CD4-positive, alpha-beta T cell treated with Interleukin-4 for 4 hours (primary cell): ENCODE results near the gene HOXA5.

Experiments used
- DNase-seq: peaks from one replicate; pipeline ENCODE4 v3.0.0-alpha.2; 2020

The HOXA5 gene

DNA sequence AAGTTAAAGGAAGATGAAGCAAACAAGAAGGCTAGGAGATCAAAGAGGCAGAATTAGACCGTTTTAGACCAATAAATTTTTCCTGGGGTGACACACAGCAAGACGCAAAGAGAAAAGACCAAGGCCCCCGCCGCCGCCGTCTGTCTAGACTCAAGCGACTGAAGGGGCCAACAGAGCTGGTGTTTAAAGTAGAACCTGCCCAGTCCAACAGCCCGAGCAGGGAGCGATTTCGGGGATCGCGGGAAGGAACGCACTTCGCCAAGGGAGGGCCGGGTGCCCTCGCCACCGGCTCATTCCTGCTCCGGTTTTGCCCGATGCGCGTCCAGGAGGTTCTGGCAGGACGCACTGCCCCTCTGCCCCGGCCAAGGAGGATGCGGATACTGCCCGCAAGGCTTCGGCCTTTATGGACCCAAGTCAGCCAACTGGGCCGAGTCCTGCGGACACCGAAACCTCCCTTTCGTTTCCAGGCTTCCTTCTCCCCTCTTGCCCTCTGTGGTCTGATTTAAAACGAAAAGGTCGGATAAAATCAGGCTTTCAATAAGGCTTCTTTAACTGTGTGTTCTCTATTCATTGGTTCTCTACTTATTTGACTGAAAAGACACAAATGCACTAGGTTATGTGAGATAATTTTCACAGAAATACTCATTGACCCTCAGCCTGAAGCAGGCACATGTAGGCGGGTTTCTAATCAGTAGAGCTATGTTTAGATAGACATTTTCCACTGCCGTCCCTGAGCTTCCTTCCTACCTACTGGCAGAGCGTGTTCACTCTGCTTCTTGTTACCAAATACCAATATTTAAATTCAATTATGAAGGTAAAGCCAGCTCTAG lies 15.2 kb upstream of the HOXA5 start:
- no peak for DNase-seq

DNA sequence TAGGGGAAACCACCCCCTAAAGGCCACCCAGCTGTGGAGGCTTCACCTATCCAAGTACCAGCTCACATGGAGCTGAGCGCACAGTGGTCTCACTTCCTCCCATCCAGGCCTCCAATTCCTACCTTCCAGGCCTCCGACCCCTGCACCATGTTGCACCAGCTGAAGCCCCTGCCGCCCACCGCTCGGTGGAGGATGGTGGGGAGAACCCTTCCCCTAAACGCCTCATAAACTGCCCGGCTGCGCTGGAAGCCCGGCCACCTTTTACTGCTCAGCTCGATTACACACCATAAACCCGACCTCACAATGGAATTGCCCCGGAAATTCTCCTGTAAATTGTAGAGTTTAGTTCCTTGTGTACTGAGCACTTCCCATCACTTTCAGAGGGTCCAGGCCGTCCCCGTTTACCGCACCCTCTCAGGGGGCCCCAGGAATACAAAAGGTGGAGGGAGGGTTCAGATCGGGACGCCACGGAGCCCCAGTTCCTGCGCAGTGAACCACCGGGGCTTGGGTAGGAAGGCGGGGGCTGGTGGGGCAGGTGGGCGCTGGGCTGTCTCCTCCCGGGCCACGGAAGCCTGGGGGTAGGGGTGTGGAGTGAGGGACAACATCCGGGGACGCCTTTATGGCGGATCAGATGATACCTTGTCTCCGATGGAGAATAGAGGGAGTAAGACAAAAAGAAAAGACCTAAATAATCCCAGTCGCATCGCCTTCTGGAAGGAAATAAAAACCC lies 14.4 kb upstream of the HOXA5 start:
- no peak for DNase-seq

DNA sequence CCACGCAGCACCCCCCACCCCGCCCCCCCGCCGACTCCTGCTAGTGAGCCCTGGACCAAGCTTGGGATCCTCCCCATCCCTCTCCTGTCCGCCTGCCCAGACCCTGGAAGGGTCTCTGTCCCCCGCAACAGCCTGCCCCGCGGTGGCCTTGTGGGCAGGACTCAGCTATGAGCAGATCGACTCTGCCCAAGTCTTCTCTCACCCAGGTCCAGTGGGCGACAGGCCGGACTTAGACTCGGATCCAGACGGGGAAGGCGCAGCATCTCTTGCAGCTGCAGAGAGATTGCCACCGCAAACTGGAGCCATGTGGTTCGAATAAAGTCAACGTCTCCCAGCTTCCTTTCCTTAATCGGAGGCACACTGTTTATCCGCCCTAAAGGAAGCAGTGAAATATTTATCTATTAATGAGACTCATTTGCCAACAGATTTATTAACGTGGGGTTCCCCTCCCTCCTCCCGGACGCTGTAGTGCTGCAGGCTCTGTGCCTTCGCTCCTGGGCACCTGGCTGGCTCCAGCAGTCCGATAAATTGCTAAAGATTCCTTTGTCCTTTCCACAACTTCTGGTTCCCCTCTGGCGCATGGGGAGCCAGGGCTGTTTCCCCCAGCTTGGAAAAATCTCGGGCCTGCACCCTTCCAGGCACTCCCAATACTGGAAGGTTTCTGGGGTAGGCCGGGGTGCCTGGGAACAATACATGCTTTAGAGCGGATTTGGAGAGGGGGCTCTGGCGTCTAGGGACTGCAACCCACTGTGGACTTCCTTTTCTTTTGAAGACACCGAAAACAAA lies 13.6 kb upstream of the HOXA5 start:
- DNase-seq = no peak

DNA sequence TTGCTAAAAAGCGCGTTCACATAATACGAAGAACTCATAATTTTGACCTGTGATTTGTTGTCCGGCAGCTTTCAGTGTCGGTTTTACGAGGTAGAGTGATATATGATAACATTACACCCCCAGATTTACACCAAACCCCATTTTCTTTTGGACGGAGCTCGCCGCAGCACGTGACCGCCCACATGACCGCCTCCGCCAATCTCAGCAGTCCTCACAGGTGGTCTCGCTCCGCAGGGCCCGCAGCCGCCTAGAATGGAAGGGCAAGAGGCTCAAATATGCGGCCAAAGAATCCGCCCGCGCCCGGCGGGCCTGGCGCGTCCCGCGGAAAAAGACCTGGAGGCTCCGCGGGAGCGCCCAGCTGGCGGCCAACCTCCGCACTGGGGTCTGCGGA lies 13.0 kb upstream of the HOXA5 start, which contains the start of gene HOXA7:
Gene HOXA7, minus strand, starts transcription at position 168 of the 391 bp plus-strand sequence. Its CDS starts 130 bp downstream, at position 38.
- DNase-seq = no peak

DNA sequence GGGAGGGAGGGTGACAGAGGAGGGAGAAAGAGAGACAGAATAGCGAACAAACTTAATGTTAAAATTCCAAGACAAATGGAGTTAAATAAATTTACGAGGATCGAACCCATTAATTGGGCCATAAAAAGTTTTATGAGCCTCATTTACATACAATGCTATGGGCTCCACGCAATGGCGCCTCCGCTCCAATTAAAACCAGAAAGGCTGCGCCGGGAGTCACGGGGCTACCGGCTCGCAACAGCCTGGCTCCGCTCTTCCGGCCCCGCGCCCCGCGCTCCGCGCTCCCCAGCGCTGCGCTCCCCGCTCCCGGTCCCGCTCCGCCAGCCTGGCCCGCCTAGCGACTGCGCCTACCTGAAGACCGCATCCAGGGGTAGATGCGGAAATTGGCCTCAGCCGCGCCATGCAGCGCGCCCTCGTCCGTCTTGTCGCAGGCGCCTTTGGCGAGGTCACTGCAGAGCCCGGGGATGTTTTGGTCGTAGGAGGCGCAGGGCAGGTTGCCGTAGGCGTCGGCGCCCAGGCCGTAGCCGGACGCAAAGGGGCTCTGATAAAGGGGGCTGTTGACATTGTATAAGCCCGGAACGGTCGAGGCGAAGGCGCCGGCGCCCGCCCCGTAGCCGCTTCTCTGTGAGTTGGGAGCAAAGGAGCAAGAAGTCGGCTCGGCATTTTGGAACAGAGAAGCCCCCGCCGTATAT lies 12.5 kb upstream of the HOXA5 start:
- no peak for DNase-seq

DNA sequence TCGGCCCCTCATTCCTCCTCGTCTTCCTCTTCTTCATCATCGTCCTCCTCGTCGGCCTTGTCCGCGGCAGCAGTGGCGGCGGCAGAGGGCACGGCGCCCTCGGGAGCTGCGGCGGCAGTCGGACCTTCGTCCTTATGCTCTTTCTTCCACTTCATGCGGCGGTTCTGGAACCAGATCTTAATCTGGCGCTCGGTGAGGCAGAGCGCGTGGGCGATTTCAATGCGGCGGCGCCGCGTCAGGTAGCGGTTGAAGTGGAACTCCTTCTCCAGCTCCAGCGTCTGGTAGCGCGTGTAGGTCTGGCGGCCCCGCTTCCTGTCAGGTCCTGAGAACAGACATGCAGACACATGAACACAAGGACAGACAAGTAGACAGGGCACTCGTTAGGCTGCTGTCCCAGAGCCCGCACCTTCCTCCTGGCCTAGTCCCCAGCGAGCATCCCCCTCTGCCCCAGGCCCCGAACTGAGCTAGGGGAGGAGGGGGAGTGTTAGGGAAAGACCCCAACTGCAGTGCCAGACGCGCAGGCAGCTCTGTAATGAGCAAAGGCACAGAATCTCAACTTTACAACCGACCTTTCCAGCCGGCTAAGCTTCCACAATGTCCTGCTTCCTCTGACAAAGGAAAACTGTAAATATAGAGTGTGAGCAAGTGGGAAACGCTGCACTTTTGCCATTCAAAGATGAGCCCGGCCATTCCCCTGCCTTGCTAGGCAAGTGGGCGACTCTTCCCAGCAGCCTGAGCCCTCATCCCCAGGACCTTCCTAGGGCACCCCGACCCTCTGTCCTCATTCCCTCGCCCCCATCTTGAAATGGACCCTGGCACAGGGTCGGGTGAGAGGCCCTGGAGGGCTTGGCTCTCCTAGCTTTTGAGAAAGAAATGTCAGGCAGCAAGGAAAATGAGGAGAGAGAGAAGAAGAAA lies 11.7 kb upstream of the HOXA5 start:
- no peak for DNase-seq

DNA sequence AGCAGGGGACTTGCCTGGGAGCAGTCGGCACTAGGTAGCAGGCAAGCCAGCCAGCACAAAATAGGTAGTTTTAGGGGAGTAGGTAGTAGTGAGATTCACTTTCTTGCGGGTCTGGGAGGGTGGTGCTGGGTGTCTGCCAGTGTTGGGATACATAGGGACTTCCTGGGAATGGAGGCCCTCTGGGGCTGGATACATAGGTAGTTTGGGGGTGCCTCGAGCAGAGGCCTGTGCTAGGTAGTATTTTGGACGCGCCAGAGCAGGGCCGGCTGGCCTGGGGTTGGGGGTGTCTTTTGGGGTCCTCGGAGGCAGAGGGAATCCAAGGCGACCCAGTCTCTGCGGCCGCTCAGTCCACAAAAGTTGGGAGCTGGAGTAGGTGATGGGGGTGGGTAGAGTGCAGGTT lies 10.9 kb upstream of the HOXA5 start:
- DNase-seq = no peak

DNA sequence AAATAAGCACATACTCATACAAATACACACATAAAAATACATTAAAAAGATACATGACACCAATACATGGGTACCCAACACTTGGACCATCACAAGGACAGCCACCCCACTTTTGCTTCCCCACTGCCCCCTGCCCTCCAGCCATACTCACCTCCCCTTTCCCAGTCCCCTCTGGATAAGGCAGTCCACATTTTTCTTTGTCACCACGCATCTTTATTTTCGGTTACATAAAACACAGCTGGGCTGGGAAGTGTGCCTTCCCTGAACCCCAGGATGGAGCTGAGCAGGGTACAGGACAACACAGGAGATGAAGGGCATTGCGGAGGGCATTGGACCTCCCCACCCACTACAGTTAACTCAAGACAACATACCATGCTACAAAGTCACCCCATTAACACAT lies 10.0 kb upstream of the HOXA5 start:
- no peak for DNase-seq

DNA sequence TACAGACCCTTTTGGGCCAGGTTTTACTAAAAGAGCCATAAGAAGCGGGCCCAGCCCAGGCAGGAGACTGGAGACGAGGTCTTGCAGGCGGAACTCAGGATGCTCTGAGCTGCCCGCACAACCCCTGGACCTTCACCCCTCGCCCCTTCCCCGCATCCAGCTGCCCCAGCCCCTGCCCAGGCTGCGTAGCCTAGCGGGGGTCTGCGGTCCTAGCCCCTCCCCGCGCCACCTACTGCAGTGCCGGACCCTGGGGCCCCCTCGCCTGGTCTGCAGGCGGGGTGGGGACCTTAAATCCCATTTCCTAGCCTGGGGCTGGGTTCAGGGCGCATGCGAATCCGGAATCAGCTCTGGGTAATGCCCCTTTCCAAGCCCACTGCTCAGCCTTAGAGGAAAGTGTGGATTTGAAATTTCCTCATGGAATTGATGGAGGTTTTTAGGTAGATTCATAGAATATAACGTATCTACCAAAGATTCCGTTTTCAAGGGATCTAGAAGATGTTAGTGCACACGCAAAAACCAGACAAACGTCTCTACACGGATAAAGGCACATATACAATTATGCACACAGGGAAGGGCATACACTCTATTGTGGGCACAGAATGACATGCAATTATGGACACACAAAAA lies 9.4 kb upstream of the HOXA5 start:
- no peak for DNase-seq

DNA sequence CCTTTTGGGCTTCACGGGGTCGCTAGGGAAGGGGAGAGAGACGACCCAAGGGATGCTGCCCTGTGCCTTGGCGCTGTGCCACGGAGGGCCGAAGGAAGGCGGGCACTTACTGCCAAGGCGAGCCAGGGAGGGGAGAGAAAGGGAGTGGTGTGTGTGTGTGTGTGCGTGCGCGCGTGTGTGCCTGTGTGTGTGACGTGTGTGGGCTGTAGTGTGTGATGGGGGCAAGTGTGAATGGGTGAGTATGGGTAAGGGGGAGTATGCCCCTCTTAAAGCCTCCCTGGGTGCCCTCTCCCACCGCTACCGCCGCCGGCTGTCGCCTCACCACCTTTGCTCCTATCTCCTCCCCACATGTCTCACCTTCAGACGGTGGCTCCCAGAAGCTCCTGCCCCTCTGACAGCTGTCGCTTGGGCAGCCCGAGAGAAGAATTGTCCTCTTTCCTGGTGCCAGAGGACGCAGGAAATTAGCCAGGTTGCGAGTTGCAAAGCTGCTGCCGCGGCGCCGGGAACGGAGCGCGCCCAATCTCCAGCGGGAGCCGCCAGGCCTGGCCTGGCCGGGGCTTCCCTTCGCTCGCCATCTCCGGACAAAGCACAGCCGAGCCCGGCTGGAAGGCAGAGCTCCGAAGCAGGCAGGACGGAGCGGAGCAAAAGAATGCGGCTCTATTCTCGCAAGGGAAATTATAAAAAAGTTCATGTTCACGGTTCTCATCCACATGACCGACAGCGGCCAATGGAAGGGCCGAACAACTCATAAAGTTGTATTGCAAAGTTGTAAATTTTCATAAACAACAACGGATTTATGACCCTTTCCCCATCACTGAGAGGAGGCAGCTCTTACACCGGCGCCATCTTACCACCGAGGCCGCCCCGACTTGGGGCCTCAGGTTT lies 8.7 kb upstream of the HOXA5 start, which contains the start of gene HOXA3:
Gene HOXA3, minus strand, starts transcription at position 653 of the 885 bp plus-strand sequence. CDS start 41,943 bp downstream, outside the sequence.
- no peak for DNase-seq

DNA sequence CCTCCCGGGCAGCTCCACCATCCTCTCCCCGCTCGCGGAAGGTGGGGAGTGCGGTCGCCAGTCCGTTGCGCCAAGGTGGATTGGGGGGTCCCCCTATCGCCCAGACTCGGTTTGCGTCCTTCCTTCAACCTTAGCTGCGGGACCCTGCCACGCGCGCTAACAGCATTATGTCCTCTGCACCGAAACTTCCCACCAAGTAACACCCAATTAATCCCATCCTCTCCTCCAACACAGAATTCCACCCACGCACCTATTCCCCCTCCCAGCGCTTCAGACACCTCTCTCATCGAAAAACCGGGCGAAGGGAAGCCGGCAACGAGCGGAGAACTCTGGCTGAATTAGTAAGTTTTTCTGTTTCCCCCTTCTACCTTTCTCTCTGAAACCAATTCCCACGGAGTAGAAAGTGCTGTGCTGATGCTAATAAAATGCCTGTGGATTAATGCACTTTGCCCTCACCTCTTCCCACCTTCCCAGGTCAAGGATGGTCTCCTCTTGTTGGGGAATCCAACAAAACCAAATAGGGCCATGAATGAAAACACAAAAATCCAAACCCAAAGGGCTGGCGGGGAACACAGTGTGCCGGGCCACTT lies 8.0 kb upstream of the HOXA5 start:
- no peak for DNase-seq

DNA sequence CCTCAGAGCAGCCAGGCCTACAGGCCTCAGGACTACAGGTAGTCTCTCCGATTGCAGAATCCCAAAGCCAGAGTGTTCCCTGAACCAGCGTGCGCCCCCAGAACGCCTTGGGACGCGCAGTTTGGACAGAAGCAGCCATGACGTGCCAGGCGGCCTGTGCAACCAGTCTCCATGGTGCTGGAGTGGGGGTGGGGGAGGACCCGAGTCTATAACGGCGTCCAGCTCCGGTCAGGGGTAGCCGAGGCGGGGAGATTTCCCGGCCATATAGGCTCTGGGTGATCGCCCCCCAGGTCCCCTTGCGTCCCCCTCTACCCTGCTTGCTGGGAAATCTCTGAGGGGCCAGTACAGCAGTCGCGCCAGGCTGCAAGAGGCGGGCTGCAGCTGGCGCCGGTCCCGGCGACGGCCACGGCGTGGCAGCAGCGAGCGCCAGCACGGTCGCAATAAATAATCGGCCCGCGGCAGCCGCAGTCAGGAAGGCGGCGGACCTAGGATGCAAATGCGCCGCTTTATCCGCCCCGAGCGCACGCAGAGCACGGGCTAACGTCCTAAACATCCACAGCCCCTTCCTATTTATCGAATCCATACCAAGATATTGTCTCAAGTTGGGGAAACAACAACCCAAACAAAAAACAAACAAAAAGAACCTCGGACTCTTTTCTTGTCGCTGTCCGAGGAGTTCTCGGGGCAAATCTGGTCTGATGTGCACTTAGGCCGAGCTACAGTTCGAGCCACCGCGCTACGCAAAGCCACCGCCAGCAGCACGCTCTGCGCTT lies 7.3 kb upstream of the HOXA5 start:
- peak; percentile 50 for DNase-seq

DNA sequence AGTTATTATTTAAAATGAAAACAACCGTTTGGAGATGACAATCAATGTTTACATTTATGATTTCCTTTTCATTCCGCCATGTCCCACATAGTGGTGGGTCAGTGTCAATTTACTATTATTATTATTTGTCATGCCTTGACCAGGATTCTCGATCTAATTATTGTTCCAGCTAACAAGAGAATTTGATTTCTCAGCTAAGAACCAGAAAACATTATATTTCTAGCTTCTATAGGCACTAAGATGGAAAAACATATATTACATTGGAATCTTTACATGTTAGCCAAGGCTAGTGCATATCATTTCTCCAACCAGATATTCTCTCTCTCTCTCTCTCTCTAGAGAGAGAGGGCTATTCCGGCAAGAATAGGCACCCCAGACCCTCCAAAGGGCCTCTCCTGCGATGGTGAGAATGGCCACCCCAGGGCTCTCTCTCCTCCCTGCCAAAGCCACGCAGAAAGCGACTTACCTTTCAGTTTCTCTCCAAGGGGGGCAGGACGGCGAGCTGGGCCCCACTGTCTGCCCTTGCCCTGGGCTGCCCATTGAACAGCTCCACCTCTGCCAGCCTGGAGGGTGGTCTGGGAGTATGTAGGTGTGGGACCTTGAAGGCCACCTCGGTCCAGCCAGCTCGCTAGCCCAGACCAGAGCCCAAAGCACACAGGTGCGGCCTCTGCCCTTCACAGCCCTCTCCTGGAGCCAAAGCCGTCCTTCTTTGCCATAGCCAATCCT lies 6.5 kb upstream of the HOXA5 start:
- no peak for DNase-seq

DNA sequence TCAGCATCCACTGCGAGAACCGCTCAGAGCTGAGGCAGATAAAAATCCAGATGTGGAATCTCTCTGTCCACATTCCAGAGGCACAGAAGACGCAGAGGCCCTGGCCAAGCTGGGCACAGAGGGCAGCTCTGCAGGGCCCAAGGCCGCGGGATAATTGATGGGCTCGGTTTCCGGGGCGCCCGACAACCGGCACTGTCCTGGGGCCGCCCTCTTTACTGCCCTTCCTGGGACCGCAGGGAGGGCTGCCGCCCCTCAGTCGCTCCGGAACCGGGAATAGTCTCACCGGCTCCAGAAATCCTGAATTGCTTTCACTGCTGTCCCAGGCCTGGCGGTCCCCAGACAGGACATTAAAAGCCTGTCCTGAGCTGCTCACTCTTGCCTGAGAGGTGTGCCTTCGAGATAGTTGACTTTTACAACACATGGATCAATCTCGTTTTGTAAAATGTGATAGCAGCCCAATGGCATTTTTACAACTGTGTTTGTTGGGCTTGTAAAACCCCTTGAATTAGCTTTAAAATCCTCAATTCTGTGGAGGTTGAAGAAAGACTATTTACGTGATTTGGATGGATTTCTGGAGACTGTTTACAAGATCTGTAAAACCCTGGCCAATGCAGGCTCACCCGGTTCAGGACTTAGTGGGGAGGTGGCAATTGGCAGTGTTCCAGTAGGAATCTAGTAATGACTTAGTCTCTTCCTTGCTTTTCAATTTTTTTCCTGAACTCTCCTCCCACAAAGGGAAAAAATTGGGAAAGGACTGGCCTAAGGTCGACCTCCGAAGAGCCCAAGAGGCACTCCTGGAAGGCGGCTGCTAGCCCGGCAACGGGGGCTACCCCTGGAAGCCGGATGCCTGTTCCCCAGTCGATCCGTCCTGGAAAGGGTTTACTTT lies 5.5 kb upstream of the HOXA5 start:
- DNase-seq = no peak

DNA sequence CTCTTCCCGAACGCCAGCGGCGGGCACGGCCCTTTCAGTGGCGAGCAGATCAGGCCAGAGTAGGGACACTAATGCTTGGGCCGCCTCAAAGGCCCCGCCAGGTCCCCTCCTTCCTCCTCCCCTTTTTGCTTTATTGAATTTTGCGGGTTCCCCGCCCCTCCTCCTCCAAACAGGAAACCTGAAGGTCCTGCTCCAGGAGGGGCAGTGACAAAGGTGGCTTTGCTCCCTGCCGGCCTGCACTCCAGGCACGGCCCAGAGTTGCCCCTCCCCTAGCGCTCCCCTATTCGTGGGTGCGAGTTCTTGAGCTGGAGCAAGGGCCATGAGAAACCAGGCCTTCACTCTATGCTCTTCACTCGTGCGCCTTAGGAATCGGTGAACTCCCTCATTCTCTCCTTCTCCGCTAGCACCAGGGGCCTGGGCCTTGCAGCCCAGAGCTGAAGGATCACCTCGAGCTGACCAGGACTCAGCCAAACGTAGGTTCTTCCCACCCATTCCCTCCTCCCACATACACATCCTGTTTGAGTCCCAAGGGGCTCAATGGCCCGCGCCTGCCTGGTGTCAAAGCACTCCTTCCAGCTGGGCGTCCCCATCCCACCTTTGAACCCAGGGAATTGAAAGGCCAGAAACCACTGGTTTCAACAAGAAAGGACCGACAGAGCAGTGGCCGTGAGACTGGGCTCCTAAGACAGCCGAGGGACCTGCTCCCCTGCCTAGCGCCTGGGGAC lies 4.7 kb upstream of the HOXA5 start:
- DNase-seq = no peak
